K562 (cell line): ENCODE measurements around the gene RUVBL2. TPM values are rescaled to one million over a fixed set of nuclear protein-coding genes. Genes with fewer than 3 reads are reported as not detected.

ENCODE experiments used
- BACH1 ChIP-seq: fragments of 200-800 bp; sonication (Bioruptor generic); IDR thresholded peaks from 2 replicates; pipeline ENCODE4 v1.6.1; 2016; ENCODE audit warnings: missing genetic modification characterization, missing compliant biosample characterization
- BCOR ChIP-seq: fragments of 450-650 bp; IDR thresholded peaks from 2 replicates; pipeline ENCODE4 v1.6.1; 2016
- CTCFL ChIP-seq: IDR thresholded peaks from 2 replicates; pipeline ENCODE4 v1.6.1; 2011; ENCODE audit warnings: borderline replicate concordance, low read depth, mild to moderate bottlenecking, moderate library complexity, low read length; ENCODE audit not compliant: insufficient read depth, poor library complexity, severe bottlenecking
- DPF2 ChIP-seq: fragments of 450-650 bp; IDR thresholded peaks from 2 replicates; pipeline ENCODE4 v1.6.1; 2016
- EP400 ChIP-seq: fragments of 450-650 bp; IDR thresholded peaks from 2 replicates; pipeline ENCODE4 v1.6.1; 2017; ENCODE audit warnings: antibody characterized with exemption, mild to moderate bottlenecking, moderate library complexity
- FOXK2 ChIP-seq, 2 experiments: fragments of 450-650 bp; IDR thresholded peaks in 1 of 2; conservative IDR thresholded peaks in 1 of 2; 2 replicates each; pipeline ENCODE4 v1.6.1; 2016; ENCODE audit warnings: low read depth in 2 of 2, mild to moderate bottlenecking in 1 of 2
- FOXP1 ChIP-seq: sonication (generic); formaldehyde crosslinking; IDR thresholded peaks from 2 replicates; pipeline ENCODE4 v1.8.0; 2022; ENCODE audit warnings: mild to moderate bottlenecking, missing genetic modification reagents
- KAT7 ChIP-seq: sonication (generic); formaldehyde crosslinking; IDR thresholded peaks from 2 replicates; pipeline ENCODE4 v1.8.0; 2022; ENCODE audit warnings: missing genetic modification reagents, mild to moderate bottlenecking, borderline replicate concordance
- MAX ChIP-seq: sonication (generic); formaldehyde crosslinking; IDR thresholded peaks from 2 replicates; pipeline ENCODE4 v1.9.0; 2022; ENCODE audit warnings: mild to moderate bottlenecking, missing genetic modification reagents
- MTA3 ChIP-seq: fragments of 450-650 bp; formaldehyde crosslinking; IDR thresholded peaks from 2 replicates; pipeline ENCODE4 v1.6.1; 2017; ENCODE audit warnings: mild to moderate bottlenecking, borderline replicate concordance
- RBBP5 ChIP-seq: fragments of 200-600 bp; sonication (generic); IDR thresholded peaks from 2 replicates; pipeline ENCODE4 v1.6.1; 2012; ENCODE audit warnings: borderline replicate concordance, mild to moderate bottlenecking, low read length, control low read depth, inconsistent platforms; ENCODE audit not compliant: insufficient read depth, poor library complexity, severe bottlenecking
- RCOR1 ChIP-seq, 2 experiments: IDR thresholded peaks; 2 replicates each; pipeline ENCODE4 v1.6.1; 2012; ENCODE audit warnings: low read depth in 2 of 2, low read length in 2 of 2, borderline replicate concordance in 1 of 2, improper control_type of control experiment in 1 of 2
- RNF219 ChIP-seq: fragments of 250-450 bp; sonication (Bioruptor Pico); IDR thresholded peaks from 2 replicates; pipeline ENCODE4 v1.5.0; 2022; ENCODE audit warnings: mild to moderate bottlenecking
- TFE3 ChIP-seq: fragments of 450-650 bp; formaldehyde crosslinking; IDR thresholded peaks from 2 replicates; pipeline ENCODE4 v1.4.0; 2020; ENCODE audit warnings: mild to moderate bottlenecking, mixed read lengths
- THRB ChIP-seq: fragments of 450-650 bp; formaldehyde crosslinking; conservative IDR thresholded peaks from 2 replicates; pipeline ENCODE4 v1.4.0; 2022; ENCODE audit warnings: mild to moderate bottlenecking, missing genetic modification characterization
- TOE1 ChIP-seq, 2 experiments: fragments of 450-650 bp in 1 of 2; sonication (generic) in 1 of 2; formaldehyde crosslinking in 1 of 2; IDR thresholded peaks; 2 replicates each; pipeline versions ENCODE4 v1.7.1 to v1.8.0; 2016 to 2022; ENCODE audit warnings: borderline replicate concordance in 2 of 2, mild to moderate bottlenecking in 2 of 2, antibody characterized with exemption in 1 of 2, inconsistent platforms in 1 of 2, low read depth in 1 of 2, missing genetic modification reagents in 1 of 2, moderate library complexity in 1 of 2
- ZNF444 ChIP-seq: fragments of 250-450 bp; sonication (Bioruptor Pico); IDR thresholded peaks from 2 replicates; pipeline ENCODE4 v1.4.0; 2020; ENCODE audit warnings: mild to moderate bottlenecking, moderate library complexity
- ZNF780A ChIP-seq: fragments of 250-450 bp; sonication (Bioruptor Pico); IDR thresholded peaks from 2 replicates; pipeline ENCODE4 v1.5.0; 2021; ENCODE audit warnings: mild to moderate bottlenecking
- ZZZ3 ChIP-seq: fragments of 450-650 bp; IDR thresholded peaks from 2 replicates; pipeline ENCODE4 v1.6.1; 2016; ENCODE audit warnings: antibody characterized with exemption, mild to moderate bottlenecking, moderate library complexity
- polyA plus RNA-seq, 8 experiments: library from polyadenylated mRNA; depleted of rRNA in 4 of 8; stranded (reverse) in 5 of 8; unstranded in 3 of 8; fragments of >200 nt; fragmentation: Nextera tagmentation in 2 of 8; fragmentation: Illumina TruSeq in 1 of 8; extraction: Ambion mirVana in 2 of 8; extraction: Trizol in 1 of 8; gene quantifications; 2 replicates each; pipeline versions ENCODE4 v1.2.1 to v1.2.3, GENCODE V29; 2011 to 2014; ENCODE audit warnings: inconsistent platforms in 1 of 8, missing spikeins in 1 of 8
- total RNA-seq, 7 experiments: library from RNA; depleted of rRNA in 6 of 7; stranded (reverse); fragments of >200 nt in 6 of 7; fragmentation: Illumina TruSeq in 2 of 7; extraction: Trizol in 2 of 7; gene quantifications; 2 replicates each; pipeline versions ENCODE4 v1.2.1 to v1.2.3, GENCODE V29; 2011 to 2021; ENCODE audit warnings: low replicate concordance in 1 of 7

RUVBL2 gene
- total and polyA plus RNA-seq, 9 of the 15 experiments (the other 6 are each of a cell fraction or from before 2014, with no cell fraction given): 71.4 to 453 (median 237) TPM

GRCh38 chr19:48950830-48951519 is 42.7 kb upstream of the RUVBL2 start (continued):
- TF ChIP-seq CTCFL (no peak), DPF2 (peak; percentile 67), FOXP1 (CRISPR knock-in tag) (no peak), ZNF780A (CRISPR knock-in tag) (no peak), MTA3 (no peak), BACH1 (no peak), KAT7 (CRISPR knock-in tag) (no peak), TOE1 (IDR thresholded peaks at IDR 0.05; ENCODE audit: borderline replicate concordance) (no peak), TOE1 (CRISPR knock-in tag; IDR thresholded peaks at IDR 0.05; ENCODE audit: borderline replicate concordance, low read depth) (no peak), ZZZ3 (no peak), ZNF444 (CRISPR knock-in tag) (peak; percentile 53; the same call in 1 of the 2 replicates), TFE3 (no peak), BCOR (peak; percentile 80; the same call in 1 of the 2 replicates), RCOR1 (IDR thresholded peaks at IDR 0.05; ENCODE audit: borderline replicate concordance in 1 of 2, low read depth in 2 of 2, low read length in 2 of 2) (peak in 1 of 2 experiments; percentile 7; a peak in 1 of 4 replicates), RNF219 (no peak), MAX (CRISPR knock-in tag) (peak; percentile 23; the same call in 1 of the 2 replicates), EP400 (0 out of 2 replicates have a peak, but pooled peaks have one; percentile 17), RBBP5 (no peak), FOXK2 (conservative IDR thresholded peaks at IDR 0.05 in 1 of 2, IDR thresholded peaks at IDR 0.05 in 1 of 2; ENCODE audit: low read depth in 2 of 2) (peak in 1 of 2 experiments; percentile 33; a peak in 1 of 4 replicates), THRB (no peak)
